ENCODE measurements around the gene INTS1. TPM values are rescaled to one million over a fixed set of nuclear protein-coding genes. Genes with fewer than 3 reads are reported as not detected.

Gene INTS1
- total and polyA plus RNA-seq, 10 of the 15 experiments (the other 5 are each of a cell fraction or from before 2014, with no cell fraction given), result 0.52 to 89.0 (median 15.1) TPM

- Histone ChIP-seq H3K36me3 (ENCODE audit: control insufficient read depth in 2 of 2, insufficient read depth in 2 of 2, low read length in 1 of 2) (no peaks in the 10 kb centered on the region), H4K20me1 (ENCODE audit: control insufficient read depth, insufficient read depth) (no peaks in the 10 kb centered on the region), H3K27me3 (replicated peaks in 1 of 2; ENCODE audit: control insufficient read depth in 2 of 2, insufficient read depth in 2 of 2, low read length in 1 of 2) (no peaks in the 10 kb centered on the region; a peak in 1 of 4 replicates), H3K4me2 (ENCODE audit: control insufficient read depth, insufficient read depth) (no peak overlapping the region), H2AFZ (ENCODE audit: control insufficient read depth, low read depth, low read length) (no peak overlapping the region), H3K4me3 (no peak overlapping the region), H3K4me1 (ENCODE audit: control insufficient read depth, insufficient read depth, low read length) (peaks cover 8% of the 10 kb centered on the region), H3K9me3 (replicated peaks; ENCODE audit: control insufficient read depth, insufficient read depth, low read length) (no peaks in the 10 kb centered on the region), H3K79me2 (ENCODE audit: control insufficient read depth, insufficient read depth, low read length) (no peaks in the 10 kb centered on the region), H3K27ac (ENCODE audit: control insufficient read depth, insufficient read depth) (no peak overlapping the region), H3K9ac (ENCODE audit: control insufficient read depth, insufficient read depth, low read length) (no peak overlapping the region)
- POLR2A ChIA-PET, result no interaction called here
- in situ Hi-C loops (cut with MboI), result no loop called here
- CTCF ChIA-PET, result no interaction called here
- FAIRE-seq (no peak), DNase-seq (ENCODE audit: low read depth, low spot score) (no peak), ATAC-seq (no peak)
- BruUV-seq (replicated peaks), result no TSS peak
- SMC1A ChIA-PET (ENCODE audit: uncharacterized antibody, unreplicated experiment), result no interaction called here
- 33% methylated on average over 14 of the region's 14 CpGs for WGBS (ENCODE audit: insufficient coverage, insufficient replicate concordance, low lambda C conversion rate, missing lambda C conversion rate)
- intact Hi-C loops (cut with micrococcal nuclease; ENCODE audit: unreplicated experiment), result no loop called here
- TF ChIP-seq DPF2 (IDR thresholded peaks at IDR 0.05) (no peak), ZNF592 (IDR thresholded peaks at IDR 0.05) (no peak), RFX5 (IDR thresholded peaks at IDR 0.05; ENCODE audit: low read depth, low read length) (no peak), NFYA (IDR thresholded peaks at IDR 0.05; ENCODE audit: borderline replicate concordance, low read depth, low read length) (no peak), TARDBP (IDR thresholded peaks at IDR 0.05; ENCODE audit: borderline replicate concordance) (no peak), ATF7 (IDR thresholded peaks at IDR 0.05; ENCODE audit: low read depth) (no peak), BCL3 (IDR thresholded peaks at IDR 0.05; ENCODE audit: borderline replicate concordance, insufficient read depth, low read depth, low read length, poor library complexity, severe bottlenecking) (no peak)
- RAD21 ChIA-PET (ENCODE audit: unreplicated experiment), result no interaction called here
Observed at GRCh38 chr7:1454542-1454941, 49.6 kb downstream of the INTS1 start.

Data from GM12878 (cell line).